Measurements from ENCODE around the gene TECPR1.

Gene TECPR1

GRCh38 chr7:98254516-98254915, 2.5 kb upstream of the TECPR1 start:
- TF ChIP-seq FOXP2 (optimal IDR thresholded peaks at IDR 0.05; ENCODE audit: borderline replicate concordance, extremely low read depth, extremely low read length, insufficient read depth) (no peak), SIN3A (IDR thresholded peaks at IDR 0.05; ENCODE audit: borderline replicate concordance, insufficient read depth, low read length) (no peak), REST (IDR thresholded peaks at IDR 0.05; ENCODE audit: insufficient read depth in 1 of 2, low read depth in 2 of 2, low read length in 2 of 2) (no peak), TAF1 (IDR thresholded peaks at IDR 0.05; ENCODE audit: borderline replicate concordance, insufficient read depth, low read length) (no peak), POLR2AphosphoS5 (IDR thresholded peaks at IDR 0.05; ENCODE audit: low read depth, low read length) (no peak)

GRCh38 chr7:98252425-98253054, 508 bp upstream of the TECPR1 start:
- no peak; the same call in 1 of the 2 replicates for TF ChIP-seq POLR2AphosphoS5 (IDR thresholded peaks at IDR 0.05; ENCODE audit: low read depth, low read length)
- no peak for TF ChIP-seq TAF1 (IDR thresholded peaks at IDR 0.05; ENCODE audit: borderline replicate concordance, insufficient read depth, low read length)
- TF ChIP-seq FOXP2 (optimal IDR thresholded peaks at IDR 0.05; ENCODE audit: borderline replicate concordance, extremely low read depth, extremely low read length, insufficient read depth), result no peak
- no peak for TF ChIP-seq REST (IDR thresholded peaks at IDR 0.05; ENCODE audit: insufficient read depth in 1 of 2, low read depth in 2 of 2, low read length in 2 of 2)
- no peak for TF ChIP-seq SIN3A (IDR thresholded peaks at IDR 0.05; ENCODE audit: borderline replicate concordance, insufficient read depth, low read length)

GRCh38 chr7:98251231-98251600, 816 bp downstream of the TECPR1 start:
- TF ChIP-seq TAF1 (IDR thresholded peaks at IDR 0.05; ENCODE audit: borderline replicate concordance, insufficient read depth, low read length), result no peak
- TF ChIP-seq POLR2AphosphoS5 (IDR thresholded peaks at IDR 0.05; ENCODE audit: low read depth, low read length), result no peak
- TF ChIP-seq REST (IDR thresholded peaks at IDR 0.05; ENCODE audit: insufficient read depth in 1 of 2, low read depth in 2 of 2, low read length in 2 of 2), result no peak
- TF ChIP-seq SIN3A (IDR thresholded peaks at IDR 0.05; ENCODE audit: borderline replicate concordance, insufficient read depth, low read length), result no peak
- no peak for TF ChIP-seq FOXP2 (optimal IDR thresholded peaks at IDR 0.05; ENCODE audit: borderline replicate concordance, extremely low read depth, extremely low read length, insufficient read depth)

GRCh38 chr7:98250789-98251188, 1.2 kb downstream of the TECPR1 start:
- no peak for TF ChIP-seq TAF1 (IDR thresholded peaks at IDR 0.05; ENCODE audit: borderline replicate concordance, insufficient read depth, low read length)

GRCh38 chr7:98249106-98249505, 2.9 kb downstream of the TECPR1 start:
- TF ChIP-seq SIN3A (IDR thresholded peaks at IDR 0.05; ENCODE audit: borderline replicate concordance, insufficient read depth, low read length) (no peak), POLR2AphosphoS5 (IDR thresholded peaks at IDR 0.05; ENCODE audit: low read depth, low read length) (peak; percentile 37; the same call in 1 of the 2 replicates)

- TF ChIP-seq SIN3A (IDR thresholded peaks at IDR 0.05; ENCODE audit: borderline replicate concordance, insufficient read depth, low read length) (no peak), FOXP2 (optimal IDR thresholded peaks at IDR 0.05; ENCODE audit: borderline replicate concordance, extremely low read depth, extremely low read length, insufficient read depth) (no peak), POLR2AphosphoS5 (IDR thresholded peaks at IDR 0.05; ENCODE audit: low read depth, low read length) (no peak), TAF1 (IDR thresholded peaks at IDR 0.05; ENCODE audit: borderline replicate concordance, insufficient read depth, low read length) (no peak), REST (IDR thresholded peaks at IDR 0.05; ENCODE audit: insufficient read depth in 1 of 2, low read depth in 2 of 2, low read length in 2 of 2) (no peak)
These were observed 3.9 kb downstream of the TECPR1 start for GRCh38 chr7:98248156-98248555.

All from PFSK-1 (cell line).